ACC112 (cell line): ENCODE results near the gene FAM98B.
A peak's percentile ranks its signal among the peaks of the same experiment; 100 is the strongest.

Source experiments
- H2AFZ ChIP-seq: fragments of 200-600 bp; sonication (generic); one replicate; pipeline ENCODE4 v1.6.0; 2017; ENCODE audit warnings: antibody characterized with exemption, low read length; ENCODE audit not compliant: unreplicated experiment
- H3K27ac ChIP-seq: fragments of 200-600 bp; sonication (generic); 2 replicates; pipeline ENCODE4 v1.5.1; 2014; ENCODE audit warnings: low read depth, mild to moderate bottlenecking, antibody characterized with exemption, low read length, moderate library complexity
- H3K27me3 ChIP-seq: fragments of 200-600 bp; sonication (generic); 2 replicates; pipeline ENCODE4 v1.6.1; 2014; ENCODE audit warnings: mild to moderate bottlenecking, antibody characterized with exemption, low read length, moderate library complexity, mixed read lengths; ENCODE audit not compliant: insufficient read depth
- H3K36me3 ChIP-seq: fragments of 200-600 bp; sonication (generic); 2 replicates; pipeline ENCODE4 v1.6.1; 2016; ENCODE audit warnings: mild to moderate bottlenecking, antibody characterized with exemption, low read length, moderate library complexity, mixed read lengths; ENCODE audit not compliant: insufficient read depth
- H3K4me1 ChIP-seq: fragments of 200-600 bp; sonication (generic); one replicate; pipeline ENCODE4 v1.6.1; 2016; ENCODE audit warnings: low read length, mixed read lengths; ENCODE audit not compliant: insufficient read depth, unreplicated experiment, control insufficient read depth
- H3K4me3 ChIP-seq: fragments of 200-600 bp; sonication (generic); 2 replicates; pipeline ENCODE4 v1.5.1; 2014; ENCODE audit warnings: mild to moderate bottlenecking, low read depth, low read length
- H3K79me2 ChIP-seq: fragments of 200-600 bp; sonication (generic); one replicate; pipeline ENCODE4 v1.6.0; 2016; ENCODE audit warnings: low read length; ENCODE audit not compliant: control insufficient read depth, unreplicated experiment, insufficient read depth

The FAM98B gene

GRCh38 chr15:38460543-38460942 is 6.6 kb downstream of the FAM98B start:
- H3K27me3 ChIP-seq, result no peaks in the 10 kb centered on the region
- H3K27ac ChIP-seq, result no peak overlapping the region
- H3K79me2 ChIP-seq, result peaks cover 74% of the 10 kb centered on the region
- H3K4me3 ChIP-seq, result peak overlapping the region; percentile 42
- H3K36me3 ChIP-seq, result no peaks in the 10 kb centered on the region
- peaks cover 18% of the 10 kb centered on the region for H3K4me1 ChIP-seq
- no peak overlapping the region for H2AFZ ChIP-seq

GRCh38 chr15:38461066-38461833 is 7.3 kb downstream of the FAM98B start:
- no peaks in the 10 kb centered on the region for H3K27me3 ChIP-seq
- no peak overlapping the region for H3K27ac ChIP-seq
- H2AFZ ChIP-seq, result no peak overlapping the region
- H3K4me3 ChIP-seq, result peak overlapping the region; percentile 42
- peaks cover 69% of the 10 kb centered on the region for H3K79me2 ChIP-seq
- peaks cover 12% of the 10 kb centered on the region for H3K4me1 ChIP-seq
- no peaks in the 10 kb centered on the region for H3K36me3 ChIP-seq

DNA sequence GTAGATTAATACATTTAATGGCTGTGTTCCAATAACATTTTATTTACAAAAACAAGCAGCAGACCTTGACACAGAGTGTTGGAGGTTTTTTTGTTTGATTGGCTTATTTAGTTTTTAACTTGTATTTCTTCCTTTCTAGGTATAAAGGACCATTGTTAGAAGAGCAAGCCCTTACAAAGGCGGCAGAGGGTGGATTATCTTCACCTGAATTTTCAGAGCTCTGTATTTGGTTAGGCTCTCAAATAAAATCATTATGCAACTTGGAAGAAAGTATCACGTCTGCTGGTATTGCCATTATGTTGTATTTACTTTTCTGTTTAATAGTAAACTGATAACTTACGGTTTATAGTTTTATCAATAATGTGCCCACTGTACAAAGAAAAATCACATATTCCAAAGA is 10.0 kb downstream of the FAM98B start:
- Histone ChIP-seq H2AFZ (no peak overlapping the region), H3K4me1 (peaks cover 12% of the 10 kb centered on the region), H3K79me2 (peaks cover 48% of the 10 kb centered on the region), H3K4me3 (no peak overlapping the region), H3K27me3 (no peaks in the 10 kb centered on the region), H3K36me3 (no peaks in the 10 kb centered on the region), H3K27ac (no peak overlapping the region)

- Histone ChIP-seq H3K4me1 (peaks cover 12% of the 10 kb centered on the region), H3K27ac (no peak overlapping the region), H3K27me3 (no peaks in the 10 kb centered on the region), H3K36me3 (no peaks in the 10 kb centered on the region), H2AFZ (no peak overlapping the region), H3K4me3 (no peak overlapping the region), H3K79me2 (peaks cover 41% of the 10 kb centered on the region)
Measured at GRCh38 chr15:38464675-38465074, 10.7 kb downstream of the FAM98B start.

DNA sequence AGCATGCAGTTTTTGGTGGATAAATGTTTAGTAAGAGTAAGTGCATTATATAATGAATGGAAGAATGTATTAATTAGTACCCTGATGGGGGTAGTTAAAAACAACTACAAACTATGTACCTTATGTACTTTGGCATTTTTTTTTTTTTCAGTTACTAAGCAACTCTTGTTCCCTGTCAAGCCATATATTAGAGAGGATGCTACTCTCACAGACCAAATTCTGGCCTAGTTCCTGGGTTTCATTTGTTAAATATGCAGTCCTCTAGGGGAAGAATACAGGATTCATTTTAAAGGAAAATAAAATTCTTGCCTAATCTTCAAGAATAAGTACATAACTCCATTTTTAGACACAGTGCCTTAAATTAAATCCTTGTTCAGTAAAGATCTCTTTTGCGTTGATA is 16.9 kb downstream of the FAM98B start:
- Histone ChIP-seq H3K79me2 (peaks cover 6% of the 10 kb centered on the region), H3K4me3 (no peak overlapping the region), H2AFZ (no peak overlapping the region), H3K36me3 (peaks cover 9% of the 10 kb centered on the region; the same call in 1 of the 2 replicates), H3K4me1 (peaks cover 8% of the 10 kb centered on the region), H3K27ac (no peak overlapping the region), H3K27me3 (no peaks in the 10 kb centered on the region)

DNA sequence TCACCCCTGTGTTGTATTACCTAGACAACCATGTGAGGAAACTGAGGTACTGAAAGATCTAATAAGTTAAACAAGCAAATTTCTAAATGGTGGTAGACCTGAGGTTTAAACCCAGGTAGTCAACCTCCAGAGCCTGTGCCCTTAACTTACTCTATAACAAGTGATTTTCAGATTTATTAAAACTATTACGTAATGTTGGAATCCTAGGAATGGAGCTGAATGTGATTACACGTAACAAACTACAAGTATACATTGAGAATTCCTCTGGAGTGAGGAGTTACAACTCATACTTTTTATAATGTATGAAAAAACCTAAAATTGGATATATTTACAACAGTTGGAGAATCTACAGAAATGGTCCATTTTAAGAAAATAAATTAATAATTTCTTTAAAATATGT is 18.0 kb downstream of the FAM98B start:
- H3K27me3 ChIP-seq, result no peaks in the 10 kb centered on the region
- no peak overlapping the region for H3K4me3 ChIP-seq
- H2AFZ ChIP-seq, result no peak overlapping the region
- H3K79me2 ChIP-seq, result peaks cover 4% of the 10 kb centered on the region
- H3K27ac ChIP-seq, result no peak overlapping the region
- peaks cover 8% of the 10 kb centered on the region for H3K4me1 ChIP-seq
- H3K36me3 ChIP-seq, result peaks cover 13% of the 10 kb centered on the region; the same call in 1 of the 2 replicates

DNA sequence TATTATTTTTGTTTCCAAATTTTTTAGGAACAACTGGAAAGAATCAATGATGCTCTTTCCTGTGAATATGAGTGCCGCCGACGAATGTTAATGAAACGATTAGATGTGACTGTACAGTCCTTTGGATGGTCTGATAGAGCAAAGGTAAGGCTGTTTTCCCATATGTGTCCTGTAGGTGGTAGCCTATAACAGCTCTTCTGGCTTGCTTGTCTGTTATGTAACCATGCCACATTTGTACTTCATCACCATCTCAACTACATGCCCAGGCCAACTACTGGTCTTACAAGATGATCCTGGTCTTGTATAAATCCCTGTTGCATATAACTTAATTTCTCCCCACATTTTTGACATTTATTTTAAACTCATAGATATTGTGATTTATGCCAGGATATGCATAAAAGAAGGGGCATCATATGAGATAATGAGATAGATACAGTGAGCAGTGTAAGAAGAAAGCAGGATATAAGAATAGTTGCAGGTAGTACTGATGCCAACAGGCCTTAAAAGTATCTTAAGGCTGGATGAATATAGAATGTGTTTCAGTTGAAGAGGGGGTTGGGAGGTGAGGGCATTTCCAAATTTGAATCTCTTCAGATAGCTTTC is 20.3 kb downstream of the FAM98B start:
- Histone ChIP-seq H3K4me1 (peaks cover 8% of the 10 kb centered on the region), H3K27me3 (no peaks in the 10 kb centered on the region), H3K79me2 (no peaks in the 10 kb centered on the region), H3K4me3 (no peak overlapping the region), H2AFZ (no peak overlapping the region), H3K27ac (no peak overlapping the region), H3K36me3 (peaks cover 13% of the 10 kb centered on the region; the same call in 1 of the 2 replicates)

GRCh38 chr15:38475361-38475760 is 21.4 kb downstream of the FAM98B start:
- H3K36me3 ChIP-seq, result peaks cover 13% of the 10 kb centered on the region; the same call in 1 of the 2 replicates
- H2AFZ ChIP-seq, result no peak overlapping the region
- no peak overlapping the region for H3K4me3 ChIP-seq
- H3K79me2 ChIP-seq, result no peaks in the 10 kb centered on the region
- no peaks in the 10 kb centered on the region for H3K27me3 ChIP-seq
- no peak overlapping the region for H3K27ac ChIP-seq
- peaks cover 14% of the 10 kb centered on the region for H3K4me1 ChIP-seq

- no peak overlapping the region for H3K27ac ChIP-seq
- H3K27me3 ChIP-seq, result no peaks in the 10 kb centered on the region
- peaks cover 13% of the 10 kb centered on the region; the same call in 1 of the 2 replicates for H3K36me3 ChIP-seq
- H2AFZ ChIP-seq, result no peak overlapping the region
- H3K4me1 ChIP-seq, result peaks cover 10% of the 10 kb centered on the region
- no peaks in the 10 kb centered on the region for H3K79me2 ChIP-seq
- no peak overlapping the region for H3K4me3 ChIP-seq
Measured at GRCh38 chr15:38476120-38476519, 22.2 kb downstream of the FAM98B start.

GRCh38 chr15:38477637-38478036 is 23.7 kb downstream of the FAM98B start:
- Histone ChIP-seq H3K27ac (no peak overlapping the region), H3K4me3 (no peak overlapping the region), H3K36me3 (peaks cover 13% of the 10 kb centered on the region; the same call in 1 of the 2 replicates), H3K27me3 (no peaks in the 10 kb centered on the region), H3K4me1 (peaks cover 10% of the 10 kb centered on the region), H2AFZ (no peak overlapping the region), H3K79me2 (no peaks in the 10 kb centered on the region)

DNA sequence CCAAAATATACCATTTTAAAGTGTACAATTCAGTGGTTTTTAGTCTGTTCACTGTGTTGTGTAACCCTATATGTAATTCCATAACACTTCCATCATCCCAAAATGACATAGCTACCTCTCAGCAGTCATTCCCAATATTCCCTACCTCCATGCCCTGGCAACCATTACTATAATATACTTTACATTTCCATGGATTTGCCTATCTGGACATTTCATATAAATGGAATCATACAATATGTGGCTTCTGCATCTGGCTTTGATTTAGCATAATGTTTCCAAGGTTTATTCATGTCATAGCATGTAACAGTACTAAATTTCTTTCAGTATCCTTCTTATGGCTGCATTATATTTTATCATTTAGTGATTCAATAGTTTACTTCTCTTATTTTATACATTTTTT is 25.3 kb downstream of the FAM98B start:
- Histone ChIP-seq H2AFZ (no peak overlapping the region), H3K36me3 (peaks cover 13% of the 10 kb centered on the region; the same call in 1 of the 2 replicates), H3K79me2 (no peaks in the 10 kb centered on the region), H3K4me3 (no peak overlapping the region), H3K4me1 (peaks cover 10% of the 10 kb centered on the region), H3K27ac (no peak overlapping the region), H3K27me3 (no peaks in the 10 kb centered on the region)
